Activated CD8-positive, alpha-beta memory T cell treated with anti-CD3 and anti-CD28 coated beads for 24 hours (primary cell): ENCODE measurements around the gene SERPINI1.

Source experiments
- DNase-seq: peaks from one replicate; pipeline ENCODE4 v3.0.0-alpha.2; 2020

Gene SERPINI1

GRCh38 chr3:167736264-167736787, 805 bp downstream of the SERPINI1 start:
- DNase-seq: no peak

GRCh38 chr3:167736997-167737396, 1.5 kb downstream of the SERPINI1 start:
- DNase-seq: no peak

GRCh38 chr3:167738037-167738436, 2.5 kb downstream of the SERPINI1 start:
- no peak for DNase-seq

- no peak for DNase-seq
Observed at GRCh38 chr3:167739190-167739810, 3.8 kb downstream of the SERPINI1 start.

- DNase-seq: no peak
Observed at GRCh38 chr3:167740961-167741587, 5.6 kb downstream of the SERPINI1 start.

- no peak for DNase-seq
Observed at GRCh38 chr3:167742338-167742737, 6.8 kb downstream of the SERPINI1 start.

- DNase-seq: no peak
Observed at GRCh38 chr3:167743799-167744198, 8.3 kb downstream of the SERPINI1 start.

GRCh38 chr3:167749209-167749608, 13.7 kb downstream of the SERPINI1 start:
- DNase-seq: no peak

- no peak for DNase-seq
Observed at GRCh38 chr3:167749728-167750127, 14.2 kb downstream of the SERPINI1 start.

- no peak for DNase-seq
Observed at GRCh38 chr3:167750272-167750971, 14.9 kb downstream of the SERPINI1 start.

- no peak for DNase-seq
Observed at GRCh38 chr3:167754049-167754448, 18.5 kb downstream of the SERPINI1 start.

GRCh38 chr3:167761302-167761701, 25.8 kb downstream of the SERPINI1 start:
- no peak for DNase-seq

- DNase-seq: no peak
Observed at GRCh38 chr3:167762296-167762695, 26.8 kb downstream of the SERPINI1 start.

- DNase-seq: no peak
Observed at GRCh38 chr3:167772992-167773391, 37.5 kb downstream of the SERPINI1 start.

GRCh38 chr3:167773584-167773983, 38.1 kb downstream of the SERPINI1 start:
- no peak for DNase-seq

GRCh38 chr3:167776066-167776685, 40.7 kb downstream of the SERPINI1 start:
- DNase-seq: no peak

- DNase-seq: no peak
Observed at GRCh38 chr3:167777356-167777755, 41.8 kb downstream of the SERPINI1 start.

GRCh38 chr3:167780214-167780883, 44.8 kb downstream of the SERPINI1 start:
- DNase-seq: no peak

GRCh38 chr3:167783781-167784180, 48.3 kb downstream of the SERPINI1 start:
- no peak for DNase-seq

GRCh38 chr3:167785790-167786189, 50.3 kb downstream of the SERPINI1 start:
- no peak for DNase-seq

GRCh38 chr3:167787440-167787839, 51.9 kb downstream of the SERPINI1 start:
- DNase-seq: no peak

GRCh38 chr3:167798443-167798842, 62.9 kb downstream of the SERPINI1 start:
- no peak for DNase-seq

GRCh38 chr3:167808910-167809309, 73.4 kb downstream of the SERPINI1 start:
- DNase-seq: no peak
